HepG2 (cell line): Measurements from ENCODE around the gene AHCYL1. TPM values are rescaled to one million over a fixed set of nuclear protein-coding genes. Genes with fewer than 3 reads are reported as not detected.

Source experiments
- AGO2 ChIP-seq: fragments of 200-400 bp; formaldehyde crosslinking; optimal IDR thresholded peaks from 2 replicates; pipeline ENCODE3; 2017; ENCODE audit warnings: mild to moderate bottlenecking, low read depth, low read length, moderate library complexity
- BRD4 ChIP-seq: sonication (generic); formaldehyde crosslinking; IDR thresholded peaks from 2 replicates; pipeline ENCODE4 v1.4.0; 2020; ENCODE audit warnings: missing genetic modification reagents
- DNMT3B ChIP-seq: conservative IDR thresholded peaks from 2 replicates; pipeline ENCODE4 v1.6.1; 2016; ENCODE audit warnings: missing biosample characterization, control low read depth
- EED ChIP-seq: sonication (generic); formaldehyde crosslinking; IDR thresholded peaks from 2 replicates; pipeline ENCODE4 v1.5.0; 2020; ENCODE audit warnings: mild to moderate bottlenecking, missing genetic modification reagents
- FOXA3 ChIP-seq: IDR thresholded peaks from 2 replicates; pipeline ENCODE4 v1.6.1; 2016; ENCODE audit warnings: missing genetic modification reagents, missing compliant biosample characterization
- KLF15 ChIP-seq: sonication (generic); formaldehyde crosslinking; IDR thresholded peaks from 2 replicates; pipeline ENCODE4 v1.8.1; 2023; ENCODE audit warnings: borderline replicate concordance, mild to moderate bottlenecking, inconsistent platforms, missing genetic modification reagents, mixed read lengths
- KMT2A ChIP-seq: sonication (generic); formaldehyde crosslinking; IDR thresholded peaks from 2 replicates; pipeline ENCODE4 v1.4.0; 2020; ENCODE audit warnings: missing genetic modification reagents
- NFE2L1 ChIP-seq: sonication (generic); formaldehyde crosslinking; IDR thresholded peaks from 2 replicates; pipeline ENCODE4 v1.4.0; 2020; ENCODE audit warnings: missing genetic modification reagents, mild to moderate bottlenecking, borderline replicate concordance
- NR2C2 ChIP-seq: sonication (generic); formaldehyde crosslinking; IDR thresholded peaks from 2 replicates; pipeline ENCODE4 v1.4.0; 2020; ENCODE audit warnings: missing genetic modification reagents, mild to moderate bottlenecking, moderate library complexity, borderline replicate concordance
- RFXAP ChIP-seq: sonication (generic); formaldehyde crosslinking; IDR thresholded peaks from 2 replicates; pipeline ENCODE4 v1.4.0; 2020; ENCODE audit warnings: missing genetic modification reagents, borderline replicate concordance
- SOX5 ChIP-seq: IDR thresholded peaks from 2 replicates; pipeline ENCODE4 v1.6.1; 2016; ENCODE audit warnings: borderline replicate concordance
- XRCC5 ChIP-seq: fragments of 200-400 bp; formaldehyde crosslinking; optimal IDR thresholded peaks from 2 replicates; pipeline ENCODE3; 2017; ENCODE audit warnings: mild to moderate bottlenecking, low read length
- ZBTB44 ChIP-seq: sonication (generic); formaldehyde crosslinking; IDR thresholded peaks from 2 replicates; pipeline ENCODE4 v1.4.0; 2020; ENCODE audit warnings: missing genetic modification reagents
- ZFX ChIP-seq: sonication (generic); formaldehyde crosslinking; IDR thresholded peaks from 2 replicates; pipeline ENCODE4 v1.4.0; 2020; ENCODE audit warnings: mild to moderate bottlenecking, low read depth, missing genetic modification reagents, moderate library complexity
- ZNF138 ChIP-seq: sonication (generic); formaldehyde crosslinking; IDR thresholded peaks from 2 replicates; pipeline ENCODE4 v1.5.0; 2020; ENCODE audit warnings: mild to moderate bottlenecking, low read depth, missing genetic modification reagents
- ZNF501 ChIP-seq: sonication (generic); formaldehyde crosslinking; IDR thresholded peaks from 2 replicates; pipeline ENCODE4 v1.5.1; 2020; ENCODE audit warnings: mild to moderate bottlenecking, moderate library complexity, missing genetic modification reagents
- ZNF776 ChIP-seq: sonication (generic); formaldehyde crosslinking; IDR thresholded peaks from 2 replicates; pipeline ENCODE4 v1.4.0; 2020; ENCODE audit warnings: mild to moderate bottlenecking, missing genetic modification reagents
- polyA plus RNA-seq, 8 experiments: library from polyadenylated mRNA; depleted of rRNA in 3 of 8; stranded (reverse) in 7 of 8; unstranded in 1 of 8; fragments of >200 nt; fragmentation: Illumina TruSeq in 4 of 8; extraction: Trizol in 4 of 8; gene quantifications; 2 replicates each; pipeline versions ENCODE4 v1.2.1 to v1.2.3, GENCODE V29; 2011 to 2016; ENCODE audit warnings: low read depth in 4 of 8, missing spikeins in 1 of 8, mixed read lengths in 1 of 8; ENCODE audit not compliant: insufficient read depth in 1 of 8
- total RNA-seq, 5 experiments: library from RNA; depleted of rRNA; stranded (reverse); fragments of >200 nt; fragmentation: Illumina TruSeq; extraction: Trizol; gene quantifications; 2 replicates each; pipeline ENCODE4 v1.2.3, GENCODE V29; 2016; ENCODE audit warnings: low read depth in 1 of 5
- TF ChIP-seq, protein P1 (sequence below): sonication (generic); formaldehyde crosslinking; IDR thresholded peaks from 2 replicates; pipeline ENCODE4 v1.5.1; 2020; ENCODE audit warnings: missing genetic modification reagents, mild to moderate bottlenecking, borderline replicate concordance
- TF ChIP-seq, protein P2 (sequence below): IDR thresholded peaks from 2 replicates; pipeline ENCODE4 v1.6.1; 2012; ENCODE audit warnings: low read length, improper control_type of control experiment
- TF ChIP-seq, protein P3 (sequence below): sonication (generic); formaldehyde crosslinking; IDR thresholded peaks from 2 replicates; pipeline ENCODE4 v1.5.1; 2020; ENCODE audit warnings: missing genetic modification reagents, mild to moderate bottlenecking, borderline replicate concordance

Gene AHCYL1
- total and polyA plus RNA-seq, 2 of the 13 experiments (the other 11 are each of a cell fraction or from before 2014, with no cell fraction given), result 40.9 to 76.3 TPM

- no peak for TF ChIP-seq NFE2L1 (CRISPR knock-in tag)
- TF ChIP-seq ZFX (CRISPR knock-in tag), result peak; percentile 86
- TF ChIP-seq BRD4 (CRISPR knock-in tag), result no peak; the same call in 1 of the 2 replicates
- peak; percentile 95 for TF ChIP-seq ZNF501
- no peak for TF ChIP-seq DNMT3B (CRISPR knock-in tag)
- peak; percentile 92 for TF ChIP-seq AGO2
- TF ChIP-seq FOXA3 (CRISPR knock-in tag), result peak; percentile 86
- TF ChIP-seq, protein P1, sequence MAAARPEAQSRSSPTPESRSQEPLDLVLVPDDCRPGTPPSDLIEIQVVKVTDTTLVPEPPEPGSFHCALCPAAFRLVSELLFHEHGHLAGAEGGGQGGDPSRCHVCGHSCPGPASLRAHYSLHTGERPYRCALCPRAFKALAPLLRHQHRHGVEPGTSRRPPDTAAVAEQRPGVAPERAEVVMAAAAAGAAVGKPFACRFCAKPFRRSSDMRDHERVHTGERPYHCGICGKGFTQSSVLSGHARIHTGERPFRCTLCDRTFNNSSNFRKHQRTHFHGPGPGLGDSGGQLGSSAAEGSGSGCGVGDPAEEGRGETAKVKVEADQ, result no peak
- peak; percentile 45; the same call in 1 of the 2 replicates for TF ChIP-seq NR2C2 (CRISPR knock-in tag)
- peak; percentile 60; the same call in 1 of the 2 replicates for TF ChIP-seq KMT2A (CRISPR knock-in tag)
- TF ChIP-seq, protein P2, sequence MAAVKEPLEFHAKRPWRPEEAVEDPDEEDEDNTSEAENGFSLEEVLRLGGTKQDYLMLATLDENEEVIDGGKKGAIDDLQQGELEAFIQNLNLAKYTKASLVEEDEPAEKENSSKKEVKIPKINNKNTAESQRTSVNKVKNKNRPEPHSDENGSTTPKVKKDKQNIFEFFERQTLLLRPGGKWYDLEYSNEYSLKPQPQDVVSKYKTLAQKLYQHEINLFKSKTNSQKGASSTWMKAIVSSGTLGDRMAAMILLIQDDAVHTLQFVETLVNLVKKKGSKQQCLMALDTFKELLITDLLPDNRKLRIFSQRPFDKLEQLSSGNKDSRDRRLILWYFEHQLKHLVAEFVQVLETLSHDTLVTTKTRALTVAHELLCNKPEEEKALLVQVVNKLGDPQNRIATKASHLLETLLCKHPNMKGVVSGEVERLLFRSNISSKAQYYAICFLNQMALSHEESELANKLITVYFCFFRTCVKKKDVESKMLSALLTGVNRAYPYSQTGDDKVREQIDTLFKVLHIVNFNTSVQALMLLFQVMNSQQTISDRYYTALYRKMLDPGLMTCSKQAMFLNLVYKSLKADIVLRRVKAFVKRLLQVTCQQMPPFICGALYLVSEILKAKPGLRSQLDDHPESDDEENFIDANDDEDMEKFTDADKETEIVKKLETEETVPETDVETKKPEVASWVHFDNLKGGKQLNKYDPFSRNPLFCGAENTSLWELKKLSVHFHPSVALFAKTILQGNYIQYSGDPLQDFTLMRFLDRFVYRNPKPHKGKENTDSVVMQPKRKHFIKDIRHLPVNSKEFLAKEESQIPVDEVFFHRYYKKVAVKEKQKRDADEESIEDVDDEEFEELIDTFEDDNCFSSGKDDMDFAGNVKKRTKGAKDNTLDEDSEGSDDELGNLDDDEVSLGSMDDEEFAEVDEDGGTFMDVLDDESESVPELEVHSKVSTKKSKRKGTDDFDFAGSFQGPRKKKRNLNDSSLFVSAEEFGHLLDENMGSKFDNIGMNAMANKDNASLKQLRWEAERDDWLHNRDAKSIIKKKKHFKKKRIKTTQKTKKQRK, result no peak
- TF ChIP-seq ZNF138 (CRISPR knock-in tag), result no peak
- TF ChIP-seq EED (CRISPR knock-in tag), result no peak
- TF ChIP-seq RFXAP (CRISPR knock-in tag), result 0 out of 2 replicates have a peak, but pooled peaks have one; percentile 37
- TF ChIP-seq, protein P3, sequence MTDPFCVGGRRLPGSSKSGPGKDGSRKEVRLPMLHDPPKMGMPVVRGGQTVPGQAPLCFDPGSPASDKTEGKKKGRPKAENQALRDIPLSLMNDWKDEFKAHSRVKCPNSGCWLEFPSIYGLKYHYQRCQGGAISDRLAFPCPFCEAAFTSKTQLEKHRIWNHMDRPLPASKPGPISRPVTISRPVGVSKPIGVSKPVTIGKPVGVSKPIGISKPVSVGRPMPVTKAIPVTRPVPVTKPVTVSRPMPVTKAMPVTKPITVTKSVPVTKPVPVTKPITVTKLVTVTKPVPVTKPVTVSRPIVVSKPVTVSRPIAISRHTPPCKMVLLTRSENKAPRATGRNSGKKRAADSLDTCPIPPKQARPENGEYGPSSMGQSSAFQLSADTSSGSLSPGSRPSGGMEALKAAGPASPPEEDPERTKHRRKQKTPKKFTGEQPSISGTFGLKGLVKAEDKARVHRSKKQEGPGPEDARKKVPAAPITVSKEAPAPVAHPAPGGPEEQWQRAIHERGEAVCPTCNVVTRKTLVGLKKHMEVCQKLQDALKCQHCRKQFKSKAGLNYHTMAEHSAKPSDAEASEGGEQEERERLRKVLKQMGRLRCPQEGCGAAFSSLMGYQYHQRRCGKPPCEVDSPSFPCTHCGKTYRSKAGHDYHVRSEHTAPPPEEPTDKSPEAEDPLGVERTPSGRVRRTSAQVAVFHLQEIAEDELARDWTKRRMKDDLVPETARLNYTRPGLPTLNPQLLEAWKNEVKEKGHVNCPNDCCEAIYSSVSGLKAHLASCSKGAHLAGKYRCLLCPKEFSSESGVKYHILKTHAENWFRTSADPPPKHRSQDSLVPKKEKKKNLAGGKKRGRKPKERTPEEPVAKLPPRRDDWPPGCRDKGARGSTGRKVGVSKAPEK (CRISPR knock-in tag), result no peak
- TF ChIP-seq ZBTB44 (CRISPR knock-in tag), result no peak
- TF ChIP-seq XRCC5, result no peak
- peak; percentile 56; the same call in 1 of the 2 replicates for TF ChIP-seq ZNF776
- TF ChIP-seq KLF15 (CRISPR knock-in tag), result no peak
- TF ChIP-seq SOX5 (CRISPR knock-in tag), result no peak
Observed at GRCh38 chr1:110034451-110035235, 50.1 kb downstream of the AHCYL1 start, which contains the start of gene STRIP1 (continued).
